ENCODE data around the gene NECTIN1. TPM values are rescaled to one million over a fixed set of nuclear protein-coding genes. Genes with fewer than 3 reads are reported as not detected.

The NECTIN1 gene
- total and polyA plus RNA-seq, 4 experiments from 2014 or later = 1.2 to 3.8 (median 3.5) TPM; not detected in 1

GRCh38 chr11:119676461-119677020 lies 52.5 kb downstream of the NECTIN1 start:
- Histone ChIP-seq H3K27me3 (ENCODE audit: insufficient read depth, low read length) (no peaks in the 10 kb centered on the region), H3K4me1 (ENCODE audit: insufficient read depth, low read length) (no peaks in the 10 kb centered on the region), H3K27ac (ENCODE audit: low read depth, low read length) (no peak overlapping the region), H3K36me3 (ENCODE audit: insufficient read depth, low read length) (no peaks in the 10 kb centered on the region), H3K9me3 (ENCODE audit: control insufficient read depth in 1 of 2, low read length in 2 of 2) (no peaks in the 10 kb centered on the region), H3K4me3 (ENCODE audit: low read length in 2 of 2) (no peak overlapping the region)
- Mint-ChIP-seq H3K9me3 (no peaks in the 10 kb centered on the region), H3K27ac (no peak overlapping the region), H3K4me1 (peaks cover 0 to 9% (median 4%) of the 10 kb centered on the region in 4 donors), H3K4me3 (no peak overlapping the region), H3K27me3 (no peaks in the 10 kb centered on the region), H3K36me3 (peaks cover 2 to 5% of the 10 kb centered on the region in 2 donors)
- intact Hi-C loops (cut with micrococcal nuclease) = no loop called here
- CTCF ChIA-PET (ENCODE audit: partially characterized antibody) = interaction anchor here (5.0 kb wide), 1 partner anchor 53 kb away, joined by 25 read pairs; the partner anchor contains the start of gene NECTIN1
- DNase-seq = no peak
- POLR2A ChIA-PET (ENCODE audit: partially characterized antibody) = no interaction called here

- Mint-ChIP-seq H3K4me3 (peak overlapping the region in 1 of 8 donors; percentile 23), H3K27ac (no peak overlapping the region), H3K4me1 (peaks cover 0 to 9% (median 4%) of the 10 kb centered on the region in 4 donors), H3K27me3 (no peaks in the 10 kb centered on the region), H3K9me3 (no peaks in the 10 kb centered on the region), H3K36me3 (peaks cover 2 to 5% of the 10 kb centered on the region in 2 donors)
- ChIA-PET CTCF (ENCODE audit: partially characterized antibody) (interaction anchor here (5.0 kb wide), 1 partner anchor 56 kb away, joined by 25 read pairs; the partner anchor contains the start of gene NECTIN1), POLR2A (ENCODE audit: partially characterized antibody) (no interaction called here)
- Histone ChIP-seq H3K27ac (ENCODE audit: low read depth, low read length) (no peak overlapping the region), H3K4me1 (ENCODE audit: insufficient read depth, low read length) (no peaks in the 10 kb centered on the region), H3K4me3 (ENCODE audit: low read length in 2 of 2) (no peak overlapping the region), H3K36me3 (ENCODE audit: insufficient read depth, low read length) (no peaks in the 10 kb centered on the region), H3K27me3 (ENCODE audit: insufficient read depth, low read length) (no peaks in the 10 kb centered on the region), H3K9me3 (ENCODE audit: control insufficient read depth in 1 of 2, low read length in 2 of 2) (no peaks in the 10 kb centered on the region)
- DNase-seq = no peak
- intact Hi-C loops (cut with micrococcal nuclease) = no loop called here
Observed at GRCh38 chr11:119673759-119674336, 55.2 kb downstream of the NECTIN1 start.

GRCh38 chr11:119673052-119673758 lies 55.8 kb downstream of the NECTIN1 start:
- no peak overlapping the region for H3K27ac ChIP-seq (ENCODE audit: low read depth, low read length)
- no peak overlapping the region for H3K4me3 ChIP-seq (ENCODE audit: low read length in 2 of 2)
- intact Hi-C loops (cut with micrococcal nuclease) = no loop called here
- no peaks in the 10 kb centered on the region for H3K27me3 ChIP-seq (ENCODE audit: insufficient read depth, low read length)
- H3K36me3 Mint-ChIP-seq = peaks cover 2 to 5% of the 10 kb centered on the region in 2 donors
- H3K9me3 ChIP-seq (ENCODE audit: control insufficient read depth in 1 of 2, low read length in 2 of 2) = no peaks in the 10 kb centered on the region
- no peak overlapping the region for H3K4me3 Mint-ChIP-seq
- H3K4me1 ChIP-seq (ENCODE audit: insufficient read depth, low read length) = no peaks in the 10 kb centered on the region
- H3K27ac Mint-ChIP-seq = no peak overlapping the region
- POLR2A ChIA-PET (ENCODE audit: partially characterized antibody) = no interaction called here
- DNase-seq = no peak
- H3K36me3 ChIP-seq (ENCODE audit: insufficient read depth, low read length) = no peaks in the 10 kb centered on the region
- peaks cover 0 to 9% (median 4%) of the 10 kb centered on the region in 4 donors for H3K4me1 Mint-ChIP-seq
- CTCF ChIA-PET (ENCODE audit: partially characterized antibody) = interaction anchor here (5.0 kb wide), 1 partner anchor 56 kb away, joined by 25 read pairs; the partner anchor contains the start of gene NECTIN1
- no peaks in the 10 kb centered on the region for H3K9me3 Mint-ChIP-seq
- no peaks in the 10 kb centered on the region for H3K27me3 Mint-ChIP-seq

- no peaks in the 10 kb centered on the region for H3K36me3 ChIP-seq (ENCODE audit: insufficient read depth, low read length)
- CTCF ChIA-PET (ENCODE audit: partially characterized antibody) = interaction anchor here (5.0 kb wide), 1 partner anchor 57 kb away, joined by 25 read pairs; the partner anchor contains the start of gene NECTIN1
- POLR2A ChIA-PET (ENCODE audit: partially characterized antibody) = no interaction called here
- DNase-seq = no peak
- no peaks in the 10 kb centered on the region for H3K4me1 ChIP-seq (ENCODE audit: insufficient read depth, low read length)
- H3K27ac ChIP-seq (ENCODE audit: low read depth, low read length) = no peak overlapping the region
- no peaks in the 10 kb centered on the region for H3K9me3 Mint-ChIP-seq
- intact Hi-C loops (cut with micrococcal nuclease) = no loop called here
- H3K4me3 Mint-ChIP-seq = no peak overlapping the region
- H3K27me3 Mint-ChIP-seq = no peaks in the 10 kb centered on the region
- no peaks in the 10 kb centered on the region for H3K27me3 ChIP-seq (ENCODE audit: insufficient read depth, low read length)
- H3K4me3 ChIP-seq (ENCODE audit: low read length in 2 of 2) = no peak overlapping the region
- H3K36me3 Mint-ChIP-seq = peaks cover 2 to 5% of the 10 kb centered on the region in 2 donors
- H3K27ac Mint-ChIP-seq = peak overlapping the region in 1 of 7 donors; percentile 56
- peaks cover 0 to 9% (median 4%) of the 10 kb centered on the region in 4 donors for H3K4me1 Mint-ChIP-seq
- H3K9me3 ChIP-seq (ENCODE audit: control insufficient read depth in 1 of 2, low read length in 2 of 2) = no peaks in the 10 kb centered on the region
Observed at GRCh38 chr11:119672597-119672996, 56.4 kb downstream of the NECTIN1 start.

GRCh38 chr11:119671561-119672015 lies 57.4 kb downstream of the NECTIN1 start:
- DNase-seq = no peak
- ChIA-PET CTCF (ENCODE audit: partially characterized antibody) (interaction anchor here (5.0 kb wide), 1 partner anchor 58 kb away, joined by 25 read pairs; the partner anchor contains the start of gene NECTIN1), POLR2A (ENCODE audit: partially characterized antibody) (no interaction called here)
- Mint-ChIP-seq H3K4me3 (peak overlapping the region in 1 of 8 donors; percentile 27), H3K4me1 (peaks cover 0 to 9% (median 4%) of the 10 kb centered on the region in 4 donors), H3K9me3 (no peaks in the 10 kb centered on the region), H3K27me3 (no peaks in the 10 kb centered on the region), H3K27ac (no peak overlapping the region), H3K36me3 (peaks cover under 1 to 2% of the 10 kb centered on the region in 2 donors)
- Histone ChIP-seq H3K27me3 (ENCODE audit: insufficient read depth, low read length) (no peaks in the 10 kb centered on the region), H3K36me3 (ENCODE audit: insufficient read depth, low read length) (no peaks in the 10 kb centered on the region), H3K4me1 (ENCODE audit: insufficient read depth, low read length) (no peaks in the 10 kb centered on the region), H3K9me3 (ENCODE audit: control insufficient read depth in 1 of 2, low read length in 2 of 2) (no peaks in the 10 kb centered on the region), H3K27ac (ENCODE audit: low read depth, low read length) (no peak overlapping the region), H3K4me3 (ENCODE audit: low read length in 2 of 2) (no peak overlapping the region)
- intact Hi-C loops (cut with micrococcal nuclease) = no loop called here

GRCh38 chr11:119671051-119671450 lies 57.9 kb downstream of the NECTIN1 start:
- H3K27me3 Mint-ChIP-seq = no peaks in the 10 kb centered on the region
- intact Hi-C loops (cut with micrococcal nuclease) = no loop called here
- H3K9me3 Mint-ChIP-seq = no peaks in the 10 kb centered on the region
- H3K4me3 ChIP-seq (ENCODE audit: low read length in 2 of 2) = no peak overlapping the region
- ChIA-PET CTCF (ENCODE audit: partially characterized antibody) (interaction anchor here (1.2 kb wide), 1 partner anchor 44 kb away, joined by 4 read pairs; no protein-coding TSS in a partner anchor), POLR2A (ENCODE audit: partially characterized antibody) (no interaction called here)
- peaks cover 0 to 9% (median 4%) of the 10 kb centered on the region in 4 donors for H3K4me1 Mint-ChIP-seq
- no peaks in the 10 kb centered on the region for H3K36me3 Mint-ChIP-seq
- DNase-seq = no peak
- H3K27ac Mint-ChIP-seq = peak overlapping the region in 1 of 7 donors; percentile 6
- no peaks in the 10 kb centered on the region for H3K9me3 ChIP-seq (ENCODE audit: control insufficient read depth in 1 of 2, low read length in 2 of 2)
- no peak overlapping the region for H3K27ac ChIP-seq (ENCODE audit: low read depth, low read length)
- no peaks in the 10 kb centered on the region for H3K4me1 ChIP-seq (ENCODE audit: insufficient read depth, low read length)
- H3K36me3 ChIP-seq (ENCODE audit: insufficient read depth, low read length) = no peaks in the 10 kb centered on the region
- H3K27me3 ChIP-seq (ENCODE audit: insufficient read depth, low read length) = no peaks in the 10 kb centered on the region
- H3K4me3 Mint-ChIP-seq = no peak overlapping the region

GRCh38 chr11:119669487-119669886 lies 59.5 kb downstream of the NECTIN1 start:
- Histone ChIP-seq H3K27ac (ENCODE audit: low read depth, low read length) (no peak overlapping the region), H3K4me1 (ENCODE audit: insufficient read depth, low read length) (no peaks in the 10 kb centered on the region), H3K9me3 (ENCODE audit: control insufficient read depth in 1 of 2, low read length in 2 of 2) (no peaks in the 10 kb centered on the region), H3K36me3 (ENCODE audit: insufficient read depth, low read length) (no peaks in the 10 kb centered on the region), H3K4me3 (ENCODE audit: low read length in 2 of 2) (no peak overlapping the region), H3K27me3 (ENCODE audit: insufficient read depth, low read length) (no peaks in the 10 kb centered on the region)
- no peak for DNase-seq
- ChIA-PET POLR2A (ENCODE audit: partially characterized antibody) (no interaction called here), CTCF (ENCODE audit: partially characterized antibody) (interaction anchor here (1.0 to 5.7 kb wide), 4 partner anchors 60 to 634 kb away, joined by 3 to 30 read pairs (median 5); partner anchors contain the start of gene NECTIN1)
- Mint-ChIP-seq H3K27ac (no peak overlapping the region), H3K4me1 (peaks cover 0 to 8% (median 2%) of the 10 kb centered on the region in 4 donors), H3K36me3 (no peaks in the 10 kb centered on the region), H3K4me3 (no peak overlapping the region), H3K27me3 (no peaks in the 10 kb centered on the region), H3K9me3 (no peaks in the 10 kb centered on the region)
- intact Hi-C loops (cut with micrococcal nuclease) = loop anchor here (5.0 kb wide), 1 partner anchor 1018 kb away; no protein-coding TSS in a partner anchor
